IMR-90 (cell line): ENCODE data around the gene ATP10B. TPM values are rescaled to one million over a fixed set of nuclear protein-coding genes. Genes with fewer than 3 reads are reported as not detected.

Source experiments
- ATAC-seq: fragments of 200-7000 bp; cut with Tn5 transposase; 2 replicates; pipeline ENCODE4 v1.9.1; 2020; ENCODE audit warnings: low read depth, mild to moderate bottlenecking, moderate library complexity
- BruUV-seq: library from RNA; stranded (reverse); fragments of 400-500 nt; replicated peaks from 2 replicates; lab custom pipeline; 2021; lab: Mats Ljungman, UMichigan
- CTCF ChIA-PET: fragments of 300-600 bp; formaldehyde crosslinking; extraction: SDS; loops from one replicate; lab custom pipeline; 2021; ENCODE audit warnings: antibody characterized with exemption; lab: Yijun Ruan, JAX
- POLR2A ChIA-PET: fragments of 300-600 bp; sonication (Branson Sonifier 250); formaldehyde crosslinking; loops from one replicate; lab custom pipeline; 2022; ENCODE audit warnings: antibody characterized with exemption; ENCODE audit not compliant: unreplicated experiment; lab: Charles Lee
- DNase-seq: peaks from one replicate; pipeline ENCODE4 v3.0.0; 2013
- H2AFZ ChIP-seq: replicated peaks from 2 replicates; pipeline ENCODE3; 2013; ENCODE audit warnings: low read length, mild to moderate bottlenecking; ENCODE audit not compliant: poor library complexity
- H2AK5ac ChIP-seq: 2 replicates; pipeline ENCODE4 v1.6.1; 2013; ENCODE audit warnings: low read depth, low read length, inconsistent platforms
- H2AK9ac ChIP-seq: replicated peaks from 2 replicates; pipeline ENCODE3; 2013; ENCODE audit warnings: mild to moderate bottlenecking, low read depth, low read length, moderate library complexity; ENCODE audit not compliant: poor library complexity
- H2BK120ac ChIP-seq: 2 replicates; pipeline ENCODE4 v1.6.1; 2013; ENCODE audit warnings: low read depth, low read length, inconsistent platforms
- H2BK15ac ChIP-seq: 3 replicates; pipeline ENCODE4 v1.6.1; 2013; ENCODE audit warnings: low read depth, low read length, inconsistent platforms
- H2BK20ac ChIP-seq: 2 replicates; pipeline ENCODE4 v1.6.1; 2013; ENCODE audit warnings: low read depth, mild to moderate bottlenecking, inconsistent platforms, low read length, moderate library complexity
- H2BK5ac ChIP-seq: 2 replicates; pipeline ENCODE4 v1.6.1; 2013; ENCODE audit warnings: mild to moderate bottlenecking, low read depth, low read length, inconsistent platforms; ENCODE audit not compliant: poor library complexity, severe bottlenecking
- H3K14ac ChIP-seq: replicated peaks from 2 replicates; pipeline ENCODE4 v1.6.1; 2013; ENCODE audit warnings: low read depth, low read length, inconsistent platforms
- H3K18ac ChIP-seq: 2 replicates; pipeline ENCODE4 v1.6.1; 2013; ENCODE audit warnings: low read depth, low read length, control low read depth
- H3K23ac ChIP-seq: 2 replicates; pipeline ENCODE4 v1.6.1; 2013; ENCODE audit warnings: low read depth, low read length, inconsistent platforms
- H3K27ac ChIP-seq: 2 replicates; pipeline ENCODE4 v1.5.1; 2013; ENCODE audit warnings: mild to moderate bottlenecking, control low read depth, low read length; ENCODE audit not compliant: insufficient read depth
- H3K27me3 ChIP-seq: 2 replicates; pipeline ENCODE4 v1.6.1; 2013; ENCODE audit warnings: low read length; ENCODE audit not compliant: control insufficient read depth, insufficient read depth
- H3K36me3 ChIP-seq: 2 replicates; pipeline ENCODE4 v1.6.1; 2013; ENCODE audit warnings: low read length, mixed read lengths; ENCODE audit not compliant: control insufficient read depth, insufficient read depth
- H3K4ac ChIP-seq: 2 replicates; pipeline ENCODE4 v1.6.1; 2013; ENCODE audit warnings: low read depth, low read length, inconsistent platforms
- H3K4me1 ChIP-seq: 2 replicates; pipeline ENCODE4 v1.6.1; 2013; ENCODE audit warnings: low read length, mixed read lengths; ENCODE audit not compliant: control insufficient read depth, insufficient read depth
- H3K4me2 ChIP-seq: 2 replicates; pipeline ENCODE4 v1.6.1; 2013; ENCODE audit warnings: low read depth, mild to moderate bottlenecking, control low read depth, low read length, moderate library complexity
- H3K4me3 ChIP-seq: 2 replicates; pipeline ENCODE4 v1.5.1; 2013; ENCODE audit warnings: low read depth, mild to moderate bottlenecking, control low read depth, low read length, moderate library complexity; ENCODE audit not compliant: insufficient read depth
- H3K56ac ChIP-seq: 2 replicates; pipeline ENCODE4 v1.6.1; 2013; ENCODE audit warnings: low read length, inconsistent platforms; ENCODE audit not compliant: insufficient read depth; ENCODE audit errors: extremely low read depth
- H3K79me1 ChIP-seq, 2 experiments: 2 replicates each; pipeline ENCODE4 v1.6.1; 2013; ENCODE audit warnings: low read length in 2 of 2, inconsistent platforms in 1 of 2, low read depth in 1 of 2
- H3K9ac ChIP-seq: 2 replicates; pipeline ENCODE4 v1.6.1; 2013; ENCODE audit warnings: low read depth, low read length, control low read depth
- H3K9me1 ChIP-seq: 2 replicates; pipeline ENCODE4 v1.6.1; 2013; ENCODE audit warnings: low read length, inconsistent platforms; ENCODE audit not compliant: insufficient read depth
- H3K9me3 ChIP-seq: 2 replicates; pipeline ENCODE4 v1.6.1; 2013; ENCODE audit warnings: low read length; ENCODE audit not compliant: control insufficient read depth, insufficient read depth
- H4K20me1 ChIP-seq: 2 replicates; pipeline ENCODE4 v1.6.1; 2013; ENCODE audit warnings: low read length, inconsistent platforms; ENCODE audit not compliant: insufficient read depth
- H4K5ac ChIP-seq: 2 replicates; pipeline ENCODE4 v1.6.1; 2013; ENCODE audit warnings: mild to moderate bottlenecking, low read depth, low read length, control low read depth
- H4K8ac ChIP-seq, 2 experiments: 2 replicates each; pipeline ENCODE4 v1.6.1; 2013; ENCODE audit warnings: low read depth in 2 of 2, low read length in 2 of 2, control low read depth in 1 of 2, inconsistent platforms in 1 of 2
- H4K91ac ChIP-seq: 2 replicates; pipeline ENCODE4 v1.6.1; 2013; ENCODE audit warnings: low read depth, low read length, inconsistent platforms; ENCODE audit not compliant: insufficient read depth
- CEBPB ChIP-seq: IDR thresholded peaks from 2 replicates; pipeline ENCODE4 v1.6.1; 2012; ENCODE audit warnings: low read depth, low read length, improper control_type of control experiment
- CHD1 ChIP-seq: IDR thresholded peaks from 2 replicates; pipeline ENCODE4 v1.6.1; 2012; ENCODE audit warnings: low read depth, low read length, improper control_type of control experiment
- RCOR1 ChIP-seq: IDR thresholded peaks from 2 replicates; pipeline ENCODE4 v1.6.1; 2012; ENCODE audit warnings: mild to moderate bottlenecking, low read length, improper control_type of control experiment; ENCODE audit not compliant: insufficient replicate concordance
- RFX5 ChIP-seq: IDR thresholded peaks from 2 replicates; pipeline ENCODE4 v1.8.0; 2012; ENCODE audit warnings: low read depth, mild to moderate bottlenecking, low read length, moderate library complexity
- WGBS, 2 experiments: methylation state at CpG; one replicate each; pipeline versions ENCODE4 v1.1.5 to v1.1.7; 2013; ENCODE audit warnings: missing lambda C conversion rate in 2 of 2; ENCODE audit not compliant: insufficient read length in 1 of 2; ENCODE audit errors: extremely low coverage in 2 of 2; 5-methylcytosine and 5-hydroxymethylcytosine counted together
- dilution Hi-C: fragments of 300-500 bp; cut with HindIII; formaldehyde crosslinking; loops from one replicate; pipeline ENCODE4 v1.14.3; 2018; ENCODE audit warnings: low sequenced_read_pairs; ENCODE audit not compliant: unreplicated experiment
- in situ Hi-C: fragments of 300-500 bp; cut with MboI; formaldehyde crosslinking; loops from 3 replicates; pipeline ENCODE4 v1.14.3; 2019; ENCODE audit warnings: low sequenced_read_pairs, inconsistent platforms, mixed read lengths
- intact Hi-C: fragments of 100-400 bp; cut with micrococcal nuclease; formaldehyde crosslinking; loops from 2 replicates; pipeline ENCODE4 v1.10.0; 2022
- polyA plus RNA-seq, 3 experiments: library from polyadenylated mRNA; depleted of rRNA; stranded (reverse); fragments of >200 nt; gene quantifications; 2 replicates each; pipeline ENCODE4 v1.2.3, GENCODE V29; 2012; ENCODE audit warnings: low replicate concordance in 1 of 3
- total RNA-seq: library from RNA; depleted of rRNA; stranded (reverse); fragments of >200 nt; gene quantifications from 2 replicates; pipeline ENCODE4 v1.2.3, GENCODE V29; 2012
- TF ChIP-seq, protein P1 (sequence below): conservative IDR thresholded peaks from 2 replicates; pipeline ENCODE4 v1.5.1; 2012; ENCODE audit warnings: mild to moderate bottlenecking, low read depth, low read length, improper control_type of control experiment

ATP10B gene
- total and polyA plus RNA-seq, 2 of the 4 experiments (the other 2 are of a cell fraction): not detected

DNA sequence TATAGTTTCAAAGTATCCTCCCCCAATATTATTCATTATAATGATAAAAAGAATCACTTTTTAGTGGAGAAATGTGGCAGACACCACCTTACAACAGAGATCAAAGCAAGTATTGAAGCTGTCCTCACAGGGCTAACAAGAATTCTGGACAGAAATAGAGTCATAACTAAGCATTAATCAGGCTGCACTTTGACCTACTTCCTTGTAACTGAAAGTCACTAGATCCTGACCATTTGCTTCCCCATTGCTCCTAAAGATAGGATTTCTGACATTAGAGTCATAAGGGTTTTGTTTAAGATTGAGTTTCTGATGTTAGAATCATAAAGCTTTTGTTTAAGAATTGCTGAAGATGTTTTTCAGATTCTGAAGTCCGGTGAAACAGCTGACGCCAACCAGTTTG lies 159.7 kb downstream of the ATP10B start:
- no peak overlapping the region for H4K91ac ChIP-seq
- no peak overlapping the region for H4K8ac ChIP-seq
- 83% methylated on average over 1 of the region's 2 CpGs; no CpG with 5 or more reads in 1 of the 2 experiments for WGBS, 2 experiments
- no peaks in the 10 kb centered on the region for H3K36me3 ChIP-seq
- no peak overlapping the region for H2BK5ac ChIP-seq
- no peak overlapping the region for H3K18ac ChIP-seq
- dilution Hi-C loops: no loop called here
- no peak for DNase-seq
- H3K9me3 ChIP-seq: peaks cover 13% of the 10 kb centered on the region; the same call in 1 of the 2 replicates
- no peaks in the 10 kb centered on the region for H3K9me1 ChIP-seq
- no peak for ATAC-seq
- no peak overlapping the region for H3K56ac ChIP-seq
- no peak overlapping the region for H3K23ac ChIP-seq
- in situ Hi-C loops: no loop called here
- H3K4me3 ChIP-seq: no peak overlapping the region
- intact Hi-C loops: no loop called here
- no peak overlapping the region for H3K14ac ChIP-seq
- H3K4me1 ChIP-seq: no peaks in the 10 kb centered on the region
- no peak overlapping the region for H3K4me2 ChIP-seq
- no peak overlapping the region for H3K9ac ChIP-seq
- H2BK120ac ChIP-seq: no peak overlapping the region
- no peak overlapping the region for H4K5ac ChIP-seq
- no peaks in the 10 kb centered on the region for H3K27me3 ChIP-seq
- no peak overlapping the region for H2BK15ac ChIP-seq
- H2AK9ac ChIP-seq: no peak overlapping the region
- CTCF ChIA-PET: no interaction called here
- no peaks in the 10 kb centered on the region for H3K79me1 ChIP-seq
- POLR2A ChIA-PET: no interaction called here
- H2AK5ac ChIP-seq: no peak overlapping the region
- no peak overlapping the region for H3K27ac ChIP-seq
- no peak overlapping the region for H3K4ac ChIP-seq
- H2BK20ac ChIP-seq: no peak overlapping the region
- no peak overlapping the region for H2AFZ ChIP-seq
- no peaks in the 10 kb centered on the region for H4K20me1 ChIP-seq
- TF ChIP-seq CEBPB (no peak), RFX5 (no peak), CHD1 (no peak), RCOR1 (no peak)
- TF ChIP-seq, protein P1, sequence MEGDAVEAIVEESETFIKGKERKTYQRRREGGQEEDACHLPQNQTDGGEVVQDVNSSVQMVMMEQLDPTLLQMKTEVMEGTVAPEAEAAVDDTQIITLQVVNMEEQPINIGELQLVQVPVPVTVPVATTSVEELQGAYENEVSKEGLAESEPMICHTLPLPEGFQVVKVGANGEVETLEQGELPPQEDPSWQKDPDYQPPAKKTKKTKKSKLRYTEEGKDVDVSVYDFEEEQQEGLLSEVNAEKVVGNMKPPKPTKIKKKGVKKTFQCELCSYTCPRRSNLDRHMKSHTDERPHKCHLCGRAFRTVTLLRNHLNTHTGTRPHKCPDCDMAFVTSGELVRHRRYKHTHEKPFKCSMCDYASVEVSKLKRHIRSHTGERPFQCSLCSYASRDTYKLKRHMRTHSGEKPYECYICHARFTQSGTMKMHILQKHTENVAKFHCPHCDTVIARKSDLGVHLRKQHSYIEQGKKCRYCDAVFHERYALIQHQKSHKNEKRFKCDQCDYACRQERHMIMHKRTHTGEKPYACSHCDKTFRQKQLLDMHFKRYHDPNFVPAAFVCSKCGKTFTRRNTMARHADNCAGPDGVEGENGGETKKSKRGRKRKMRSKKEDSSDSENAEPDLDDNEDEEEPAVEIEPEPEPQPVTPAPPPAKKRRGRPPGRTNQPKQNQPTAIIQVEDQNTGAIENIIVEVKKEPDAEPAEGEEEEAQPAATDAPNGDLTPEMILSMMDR: no peak
- BruUV-seq: no TSS peak
